Esophagus squamous epithelium (tissue), 5 donors: ENCODE measurements around the gene TSPAN18. TPM values are rescaled to one million over a fixed set of nuclear protein-coding genes. Genes with fewer than 3 reads are reported as not detected.

Experiments used
- DNase-seq: peaks from one replicate; lab custom pipeline; 2025; lab: John Stamatoyannopoulos, UW
- H3K27ac ChIP-seq, 4 donors: fragments of 200-600 bp; sonication (generic); one replicate each; pipeline ENCODE4 v1.5.1; 2016 to 2019; ENCODE audit warnings: mild to moderate bottlenecking in 1 of 4
- H3K27me3 ChIP-seq, 4 donors: fragments of 200-600 bp; sonication (generic); 1 replicate in 3 of 4; 2 replicates in 1 of 4; pipeline versions ENCODE4 v1.5.1 to v1.6.0; 2017 to 2021; ENCODE audit warnings: antibody characterized with exemption in 1 of 4
- H3K36me3 ChIP-seq, 3 donors: fragments of 200-600 bp; sonication (generic); one replicate each; pipeline ENCODE4 v1.5.1; 2016 to 2019
- H3K4me1 ChIP-seq, 3 donors: fragments of 200-600 bp; sonication (generic); one replicate each; pipeline ENCODE4 v1.5.1; 2017 to 2019
- H3K4me3 ChIP-seq, 4 donors: fragments of 200-600 bp; sonication (generic); 1 replicate in 3 of 4; 2 replicates in 1 of 4; pipeline ENCODE4 v1.5.1; 2016 to 2019; ENCODE audit warnings: mild to moderate bottlenecking in 2 of 4, moderate library complexity in 1 of 4
- H3K9me3 ChIP-seq, 3 donors: fragments of 200-600 bp; sonication (generic); one replicate each; pipeline ENCODE4 v1.5.1; 2016 to 2019
- POLR2A ChIP-seq, 4 donors: fragments of 450-650 bp; IDR thresholded peaks; one replicate each; pipeline ENCODE4 v1.6.1; 2017; ENCODE audit warnings: antibody characterized with exemption in 4 of 4, mild to moderate bottlenecking in 4 of 4, moderate library complexity in 3 of 4
- WGBS, 2 donors: methylation state at CpG; one replicate each; pipeline ENCODE4 v1.1.5; 2018; 5-methylcytosine and 5-hydroxymethylcytosine counted together
- intact Hi-C: fragments of 100-400 bp; cut with DNase I; formaldehyde crosslinking; loops from one replicate; pipeline ENCODE4 v1.15.0; 2022
- total RNA-seq, 4 donors: library from RNA; depleted of rRNA; stranded (reverse); fragments of >200 nt; gene quantifications; one replicate each; pipeline ENCODE4 v1.1.0, GENCODE V29; 2016
- TF ChIP-seq, protein P1 (sequence below), 6 experiments: fragments of 450-650 bp in 4 of 6; fragments of 200-600 bp in 2 of 6; sonication (generic) in 2 of 6; IDR thresholded peaks; one replicate each; pipeline ENCODE4 v1.5.1; 2016 to 2019; ENCODE audit warnings: antibody characterized with exemption in 6 of 6, mild to moderate bottlenecking in 4 of 6, moderate library complexity in 4 of 6
- donor health status: DM: yes; HTN: yes; CAD: no.

Gene TSPAN18
- total RNA-seq, 4 donors from 2014 or later = 0.80 to 4.4 (median 2.0) TPM

DNA sequence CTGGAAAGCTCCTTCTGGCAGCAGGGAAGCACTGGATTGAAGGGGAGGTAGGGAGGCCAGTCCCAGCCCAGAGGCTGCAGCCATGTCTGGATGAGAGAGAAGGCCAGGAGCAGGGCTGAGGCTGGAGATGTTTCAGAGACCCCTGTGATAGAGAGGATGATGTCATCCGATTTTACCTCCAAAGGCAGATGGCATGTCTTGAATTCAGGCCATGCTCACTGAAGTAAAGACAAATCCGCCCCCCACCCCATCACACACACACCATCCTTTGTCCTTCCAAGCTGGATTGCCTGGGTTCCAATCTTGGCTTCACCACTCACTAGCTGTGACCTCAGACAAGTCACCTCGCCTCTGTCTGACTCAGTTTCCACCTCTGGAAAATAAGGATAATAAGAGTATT is 176.8 kb downstream of the TSPAN18 start:
- WGBS, 2 donors = 74 to 79% methylated on average over 2 to 3 of the region's 3 CpGs
- TF ChIP-seq, protein P1, sequence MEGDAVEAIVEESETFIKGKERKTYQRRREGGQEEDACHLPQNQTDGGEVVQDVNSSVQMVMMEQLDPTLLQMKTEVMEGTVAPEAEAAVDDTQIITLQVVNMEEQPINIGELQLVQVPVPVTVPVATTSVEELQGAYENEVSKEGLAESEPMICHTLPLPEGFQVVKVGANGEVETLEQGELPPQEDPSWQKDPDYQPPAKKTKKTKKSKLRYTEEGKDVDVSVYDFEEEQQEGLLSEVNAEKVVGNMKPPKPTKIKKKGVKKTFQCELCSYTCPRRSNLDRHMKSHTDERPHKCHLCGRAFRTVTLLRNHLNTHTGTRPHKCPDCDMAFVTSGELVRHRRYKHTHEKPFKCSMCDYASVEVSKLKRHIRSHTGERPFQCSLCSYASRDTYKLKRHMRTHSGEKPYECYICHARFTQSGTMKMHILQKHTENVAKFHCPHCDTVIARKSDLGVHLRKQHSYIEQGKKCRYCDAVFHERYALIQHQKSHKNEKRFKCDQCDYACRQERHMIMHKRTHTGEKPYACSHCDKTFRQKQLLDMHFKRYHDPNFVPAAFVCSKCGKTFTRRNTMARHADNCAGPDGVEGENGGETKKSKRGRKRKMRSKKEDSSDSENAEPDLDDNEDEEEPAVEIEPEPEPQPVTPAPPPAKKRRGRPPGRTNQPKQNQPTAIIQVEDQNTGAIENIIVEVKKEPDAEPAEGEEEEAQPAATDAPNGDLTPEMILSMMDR (IDR thresholded peaks at IDR 0.05) = no peak
- TF ChIP-seq POLR2A (IDR thresholded peaks at IDR 0.05) = no peak
- Histone ChIP-seq H3K4me3 (no peak overlapping the region), H3K36me3 (no peaks in the 10 kb centered on the region), H3K9me3 (no peaks in the 10 kb centered on the region), H3K4me1 (no peaks in the 10 kb centered on the region), H3K27me3 (peaks cover 0 to 5% (median 0%) of the 10 kb centered on the region in 4 donors), H3K27ac (no peak overlapping the region)
- intact Hi-C loops = no loop called here
- DNase-seq = no peak

DNA sequence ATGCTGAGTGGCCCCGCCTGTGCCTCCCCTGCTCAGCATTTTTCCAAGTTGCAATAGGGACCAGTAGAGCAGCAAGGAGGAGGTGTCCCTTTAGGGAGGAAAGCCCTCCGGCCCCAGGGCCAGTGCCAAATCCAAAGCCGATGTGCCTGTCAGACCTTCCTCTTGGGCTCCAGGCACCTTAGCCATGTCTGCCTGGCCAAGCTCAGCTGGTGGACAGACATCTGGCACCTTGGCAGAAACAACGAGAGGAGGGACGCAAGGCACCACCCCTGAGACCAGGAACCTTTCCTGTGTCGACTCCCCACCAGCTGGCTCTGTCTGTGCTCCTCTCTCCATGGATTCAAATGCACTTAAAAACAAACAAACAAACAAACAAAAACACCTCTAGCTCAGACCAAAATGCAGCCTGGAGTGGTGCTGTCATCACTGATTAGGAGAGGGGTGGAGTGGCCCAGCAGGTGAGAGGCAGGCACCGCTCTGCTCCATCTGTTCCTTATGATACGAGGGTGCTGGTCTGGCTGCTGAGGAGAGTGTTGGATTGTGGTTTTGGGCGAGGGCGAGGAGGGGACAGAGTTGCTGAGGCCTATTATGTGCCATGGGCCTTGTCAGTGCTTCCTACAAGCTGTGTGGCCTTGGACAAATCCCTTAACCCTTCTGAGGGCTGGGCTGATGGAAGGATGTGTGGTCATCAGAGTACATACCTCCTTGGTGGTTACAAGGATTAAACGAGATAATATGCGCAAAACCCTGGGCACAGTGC is 177.7 kb downstream of the TSPAN18 start:
- Histone ChIP-seq H3K4me1 (no peaks in the 10 kb centered on the region), H3K27me3 (peaks cover 0 to 5% (median 0%) of the 10 kb centered on the region in 4 donors), H3K27ac (no peak overlapping the region), H3K4me3 (no peak overlapping the region), H3K9me3 (no peaks in the 10 kb centered on the region), H3K36me3 (no peaks in the 10 kb centered on the region)
- intact Hi-C loops = no loop called here
- no peak for TF ChIP-seq POLR2A (IDR thresholded peaks at IDR 0.05)
- TF ChIP-seq, protein P1 (IDR thresholded peaks at IDR 0.05) = no peak
- no peak for DNase-seq
- 77 to 82% methylated on average over 9 to 11 of the region's 12 CpGs for WGBS, 2 donors

DNA sequence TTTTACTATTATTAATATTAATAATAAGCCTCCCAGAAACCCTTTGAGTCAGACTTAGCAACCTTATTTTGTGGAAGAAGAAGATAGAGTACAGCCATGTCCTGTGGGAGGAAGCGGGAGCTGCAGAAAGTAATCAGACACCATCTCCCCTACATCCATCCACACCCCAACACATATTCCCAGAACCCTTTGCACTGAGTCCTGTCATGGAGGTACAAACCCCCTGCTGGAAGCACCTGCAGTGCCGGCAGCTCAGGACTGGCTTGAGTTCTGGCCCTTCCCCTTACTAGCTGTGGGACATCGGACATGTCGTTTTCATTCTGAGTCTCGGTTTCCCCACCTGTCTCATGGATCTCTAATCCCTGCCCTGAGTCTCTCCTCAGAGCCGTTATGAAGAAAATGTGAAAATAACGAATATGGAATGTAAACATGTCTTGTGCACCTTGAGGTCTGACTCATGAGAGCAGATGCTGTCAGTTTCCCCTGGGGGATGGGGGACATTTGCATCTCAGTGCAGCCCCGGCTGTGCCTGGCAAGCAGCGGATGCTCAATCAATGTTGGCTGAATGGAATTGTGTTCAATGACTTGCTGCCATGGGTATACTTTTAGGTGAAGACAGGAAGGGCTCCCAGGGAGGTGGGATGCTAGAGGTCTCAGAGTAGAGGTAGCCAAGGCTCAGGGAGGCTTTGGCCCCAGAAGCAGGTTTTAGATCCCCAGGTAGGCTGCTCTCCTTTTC is 178.5 kb downstream of the TSPAN18 start:
- H3K4me1 ChIP-seq = no peaks in the 10 kb centered on the region
- 62 to 75% methylated on average over 6 to 7 of the region's 9 CpGs for WGBS, 2 donors
- H3K4me3 ChIP-seq = no peak overlapping the region
- DNase-seq = no peak
- no peak overlapping the region for H3K27ac ChIP-seq
- no peaks in the 10 kb centered on the region for H3K9me3 ChIP-seq
- no peak for TF ChIP-seq POLR2A (IDR thresholded peaks at IDR 0.05)
- TF ChIP-seq, protein P1 (IDR thresholded peaks at IDR 0.05) = no peak
- H3K36me3 ChIP-seq = no peaks in the 10 kb centered on the region
- H3K27me3 ChIP-seq = peaks cover 0 to 5% (median 0%) of the 10 kb centered on the region in 4 donors
- intact Hi-C loops = no loop called here

DNA sequence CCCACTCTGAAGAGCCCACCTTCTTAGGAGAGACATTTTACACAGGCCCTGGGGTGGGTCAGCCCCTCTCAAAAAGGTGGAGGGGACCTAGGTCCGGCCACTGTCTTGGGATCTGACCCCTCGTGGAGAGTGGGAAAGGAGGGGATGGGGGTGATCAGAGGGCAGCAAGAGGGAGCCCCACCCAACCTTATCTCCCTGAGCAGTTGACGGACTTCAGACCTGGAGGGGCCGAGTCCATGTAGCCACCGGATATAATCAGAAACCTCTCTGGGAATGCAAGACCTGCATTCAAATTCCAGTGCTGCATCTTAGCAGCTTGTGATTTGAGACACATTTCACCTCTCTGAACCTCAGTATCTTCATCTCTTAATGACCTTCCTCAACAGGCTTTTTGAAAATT is 179.9 kb downstream of the TSPAN18 start:
- DNase-seq = no peak
- no peak overlapping the region for H3K4me3 ChIP-seq
- TF ChIP-seq, protein P1 (IDR thresholded peaks at IDR 0.05) = no peak
- no peak for TF ChIP-seq POLR2A (IDR thresholded peaks at IDR 0.05)
- no peaks in the 10 kb centered on the region for H3K36me3 ChIP-seq
- no peaks in the 10 kb centered on the region for H3K9me3 ChIP-seq
- intact Hi-C loops = no loop called here
- WGBS, 2 donors = 64 to 78% methylated on average over 3 of the region's 5 CpGs
- H3K27ac ChIP-seq = no peak overlapping the region
- H3K27me3 ChIP-seq = peaks cover 0 to 7% (median 0%) of the 10 kb centered on the region in 4 donors
- peaks cover 0 to 11% (median 0%) of the 10 kb centered on the region in 3 donors for H3K4me1 ChIP-seq

DNA sequence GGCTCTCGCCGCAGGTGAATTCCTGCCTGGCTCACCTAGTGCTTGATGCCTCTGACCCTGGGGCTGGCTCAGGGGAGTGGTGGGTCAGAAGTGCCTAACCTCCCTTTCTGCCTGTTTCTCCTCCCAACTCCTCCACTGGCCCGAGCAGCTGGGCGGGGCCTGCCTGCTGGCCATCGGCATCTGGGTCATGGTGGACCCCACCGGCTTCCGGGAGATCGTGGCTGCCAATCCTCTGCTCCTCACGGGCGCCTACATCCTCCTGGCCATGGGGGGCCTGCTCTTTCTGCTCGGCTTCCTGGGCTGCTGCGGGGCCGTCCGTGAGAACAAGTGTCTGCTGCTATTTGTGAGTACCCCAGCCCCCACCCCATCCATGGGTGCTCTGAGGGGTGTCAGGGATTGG is 182.8 kb downstream of the TSPAN18 start:
- Histone ChIP-seq H3K27ac (no peak overlapping the region), H3K27me3 (peaks cover 0 to 10% (median 0%) of the 10 kb centered on the region in 4 donors), H3K9me3 (no peaks in the 10 kb centered on the region), H3K4me3 (no peak overlapping the region), H3K36me3 (no peaks in the 10 kb centered on the region), H3K4me1 (peaks cover 0 to 18% (median 0%) of the 10 kb centered on the region in 3 donors)
- 88 to 100% methylated on average over 2 to 12 of the region's 14 CpGs for WGBS, 2 donors
- intact Hi-C loops = no loop called here
- DNase-seq = no peak
- no peak for TF ChIP-seq POLR2A (IDR thresholded peaks at IDR 0.05)
- TF ChIP-seq, protein P1 (IDR thresholded peaks at IDR 0.05) = no peak
